Measurements from ENCODE around the gene OSBPL10. TPM values are rescaled to one million over a fixed set of nuclear protein-coding genes. Genes with fewer than 3 reads are reported as not detected.

The OSBPL10 gene
- total RNA-seq, 1 donor from 2014 or later, result 18.8 TPM

DNA sequence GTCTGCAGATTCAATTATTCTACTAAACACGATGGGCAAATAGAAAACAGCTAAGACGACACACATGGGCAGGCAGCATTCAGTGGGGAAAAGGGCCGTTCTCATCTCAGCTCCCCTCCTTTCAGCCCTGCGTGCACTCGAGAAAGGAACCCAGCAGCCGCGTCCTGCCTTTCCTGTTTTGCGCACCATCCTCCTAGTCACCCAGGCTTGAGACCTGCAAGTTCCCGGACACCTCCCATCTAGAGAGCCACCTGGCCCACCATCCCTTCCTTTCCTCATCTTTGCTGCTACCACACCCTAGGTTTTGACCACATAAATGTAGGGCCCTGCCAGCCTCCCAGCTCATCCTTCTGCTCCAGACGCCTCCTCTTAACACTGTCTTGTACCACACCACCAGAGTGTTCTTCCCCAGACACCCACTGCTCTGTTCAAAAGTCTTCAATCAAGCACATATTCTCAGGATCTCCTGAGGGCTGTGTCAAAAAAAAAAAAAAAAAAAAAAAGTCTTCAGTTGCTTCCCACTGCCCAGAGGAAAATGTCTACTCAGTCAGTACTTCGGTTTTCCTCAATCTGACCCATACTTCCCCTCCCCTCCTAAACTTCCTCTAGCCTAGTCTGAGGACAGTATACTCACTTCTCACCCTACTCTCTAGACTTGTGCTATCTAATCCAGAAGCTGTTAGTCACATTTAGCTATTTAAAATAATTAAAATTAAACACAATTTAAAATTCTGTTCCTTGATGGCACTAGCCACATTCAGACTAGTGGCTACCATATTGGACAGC lies 266.4 kb downstream of the OSBPL10 start:
- intact Hi-C loops (cut with DNase I), result no loop called here
- TF ChIP-seq, protein P1, sequence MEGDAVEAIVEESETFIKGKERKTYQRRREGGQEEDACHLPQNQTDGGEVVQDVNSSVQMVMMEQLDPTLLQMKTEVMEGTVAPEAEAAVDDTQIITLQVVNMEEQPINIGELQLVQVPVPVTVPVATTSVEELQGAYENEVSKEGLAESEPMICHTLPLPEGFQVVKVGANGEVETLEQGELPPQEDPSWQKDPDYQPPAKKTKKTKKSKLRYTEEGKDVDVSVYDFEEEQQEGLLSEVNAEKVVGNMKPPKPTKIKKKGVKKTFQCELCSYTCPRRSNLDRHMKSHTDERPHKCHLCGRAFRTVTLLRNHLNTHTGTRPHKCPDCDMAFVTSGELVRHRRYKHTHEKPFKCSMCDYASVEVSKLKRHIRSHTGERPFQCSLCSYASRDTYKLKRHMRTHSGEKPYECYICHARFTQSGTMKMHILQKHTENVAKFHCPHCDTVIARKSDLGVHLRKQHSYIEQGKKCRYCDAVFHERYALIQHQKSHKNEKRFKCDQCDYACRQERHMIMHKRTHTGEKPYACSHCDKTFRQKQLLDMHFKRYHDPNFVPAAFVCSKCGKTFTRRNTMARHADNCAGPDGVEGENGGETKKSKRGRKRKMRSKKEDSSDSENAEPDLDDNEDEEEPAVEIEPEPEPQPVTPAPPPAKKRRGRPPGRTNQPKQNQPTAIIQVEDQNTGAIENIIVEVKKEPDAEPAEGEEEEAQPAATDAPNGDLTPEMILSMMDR (IDR thresholded peaks at IDR 0.05), result no peak
- H3K27ac ChIP-seq, result no peak overlapping the region
- no peaks in the 10 kb centered on the region for H3K4me1 ChIP-seq
- no peak overlapping the region for H3K4me3 ChIP-seq
- no peaks in the 10 kb centered on the region for H3K27me3 ChIP-seq (ENCODE audit: low read depth)
- peak in 1 of 2 donors; percentile 39 for ATAC-seq
- peaks cover 6% of the 10 kb centered on the region for H3K9me3 ChIP-seq
- no peak for DNase-seq
- no peaks in the 10 kb centered on the region for H3K36me3 ChIP-seq

DNA sequence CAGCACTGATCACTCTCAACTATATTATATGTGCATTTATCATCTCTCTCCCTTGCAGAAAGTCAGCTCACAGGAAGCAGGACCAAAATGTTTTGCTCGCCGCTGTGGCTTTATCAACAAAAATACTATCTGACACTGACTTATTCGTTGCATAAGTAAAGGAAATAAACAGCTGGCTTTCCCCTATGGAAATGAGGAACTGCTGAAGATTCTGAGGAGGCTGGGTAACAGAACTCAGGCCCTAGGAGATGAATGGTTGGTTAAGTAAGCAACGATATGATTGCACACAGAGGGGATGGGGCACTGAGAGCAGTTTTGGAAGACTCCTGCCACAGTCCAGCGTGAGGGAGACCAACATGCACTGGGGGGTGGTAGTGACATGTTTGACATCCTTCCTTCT lies 267.2 kb downstream of the OSBPL10 start:
- no peak for DNase-seq
- Histone ChIP-seq H3K27ac (no peak overlapping the region), H3K4me3 (no peak overlapping the region), H3K9me3 (peaks cover 6% of the 10 kb centered on the region), H3K36me3 (no peaks in the 10 kb centered on the region), H3K4me1 (no peaks in the 10 kb centered on the region), H3K27me3 (ENCODE audit: low read depth) (no peaks in the 10 kb centered on the region)
- TF ChIP-seq, protein P1 (IDR thresholded peaks at IDR 0.05), result no peak
- intact Hi-C loops (cut with DNase I), result no loop called here
- ATAC-seq, result peak in 1 of 2 donors; percentile 19

DNA sequence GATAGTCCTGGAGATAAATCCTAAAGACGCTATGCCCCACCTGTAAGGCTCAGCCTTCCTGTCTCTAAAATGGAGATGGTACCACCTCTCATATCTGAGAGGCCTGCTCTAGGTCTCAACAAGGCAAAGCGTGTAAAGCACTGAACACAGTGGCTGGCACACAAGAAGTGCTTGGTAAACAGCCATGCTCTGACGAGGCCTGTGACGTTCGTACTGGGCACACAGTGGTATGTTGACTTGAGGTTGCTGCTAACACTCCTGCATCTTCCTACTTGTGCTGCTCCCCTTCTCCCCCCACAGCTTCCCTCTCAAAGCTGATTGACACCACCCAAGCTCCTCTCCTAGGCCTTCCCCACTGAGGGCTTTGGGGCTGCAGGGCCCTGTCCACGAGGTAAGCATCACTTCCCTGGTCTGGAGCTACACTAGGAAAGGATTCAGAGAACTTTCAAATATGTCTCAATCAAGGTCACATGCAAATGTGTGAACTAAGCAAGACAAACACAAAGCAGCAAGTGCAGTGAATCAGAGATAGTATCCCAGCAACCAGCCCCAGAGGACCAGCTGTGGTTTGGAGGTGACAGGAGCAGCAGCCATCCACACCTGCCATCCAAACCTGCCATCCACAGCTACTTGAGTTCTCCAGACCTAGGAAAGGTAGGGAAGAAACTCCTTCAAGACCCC lies 270.8 kb downstream of the OSBPL10 start:
- peak; percentile 61 to 73 for ATAC-seq
- intact Hi-C loops (cut with DNase I), result no loop called here
- TF ChIP-seq, protein P1 (IDR thresholded peaks at IDR 0.05), result no peak
- H3K9me3 ChIP-seq, result peaks cover 6% of the 10 kb centered on the region
- no peak overlapping the region for H3K27ac ChIP-seq
- DNase-seq, result no peak
- no peaks in the 10 kb centered on the region for H3K4me1 ChIP-seq
- H3K36me3 ChIP-seq, result no peaks in the 10 kb centered on the region
- H3K4me3 ChIP-seq, result no peak overlapping the region
- H3K27me3 ChIP-seq (ENCODE audit: low read depth), result no peaks in the 10 kb centered on the region

GRCh38 chr3:31709526-31709925 lies 271.5 kb downstream of the OSBPL10 start:
- no peak for DNase-seq
- Histone ChIP-seq H3K27me3 (ENCODE audit: low read depth) (no peaks in the 10 kb centered on the region), H3K27ac (no peak overlapping the region), H3K4me1 (peaks cover 4% of the 10 kb centered on the region), H3K4me3 (no peak overlapping the region), H3K36me3 (no peaks in the 10 kb centered on the region), H3K9me3 (peaks cover 6% of the 10 kb centered on the region)
- intact Hi-C loops (cut with DNase I), result no loop called here
- ATAC-seq, result no peak
- TF ChIP-seq, protein P1 (IDR thresholded peaks at IDR 0.05), result no peak

DNA sequence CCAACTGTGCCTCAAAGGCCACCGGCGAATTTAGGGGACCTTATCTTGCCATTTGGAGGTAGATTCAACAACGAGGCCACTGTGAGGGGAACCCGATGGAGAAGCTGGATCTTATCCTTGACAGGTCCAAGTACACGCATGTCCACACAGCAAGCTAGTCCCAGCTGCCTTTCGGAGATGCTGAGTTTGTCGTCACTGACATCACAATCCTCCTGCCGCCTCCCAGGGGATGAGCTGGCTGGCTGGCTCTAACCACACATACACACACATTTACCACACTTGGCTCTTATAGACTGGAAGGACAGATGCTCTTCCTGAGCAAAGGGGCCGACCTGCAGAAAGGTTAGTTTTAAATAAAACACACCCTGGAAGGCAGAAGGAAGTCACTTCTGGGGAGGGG lies 272.1 kb downstream of the OSBPL10 start:
- no peak overlapping the region for H3K27ac ChIP-seq
- intact Hi-C loops (cut with DNase I), result no loop called here
- TF ChIP-seq, protein P1 (IDR thresholded peaks at IDR 0.05), result no peak
- DNase-seq, result no peak
- no peaks in the 10 kb centered on the region for H3K27me3 ChIP-seq (ENCODE audit: low read depth)
- peaks cover 4% of the 10 kb centered on the region for H3K4me1 ChIP-seq
- peaks cover 6% of the 10 kb centered on the region for H3K9me3 ChIP-seq
- no peaks in the 10 kb centered on the region for H3K36me3 ChIP-seq
- no peak overlapping the region for H3K4me3 ChIP-seq
- ATAC-seq, result no peak

Measured in lower lobe of right lung (tissue), 2 donors.